Stromal cell of bone marrow (primary cell): Measurements from ENCODE around the gene MYZAP.
A peak's percentile ranks its signal among the peaks of the same experiment; 100 is the strongest.

ENCODE experiments used
- DNase-seq: peaks from one replicate; pipeline ENCODE4 v3.0.0-alpha.2; 2012; ENCODE audit warnings: low read depth

MYZAP gene

DNA sequence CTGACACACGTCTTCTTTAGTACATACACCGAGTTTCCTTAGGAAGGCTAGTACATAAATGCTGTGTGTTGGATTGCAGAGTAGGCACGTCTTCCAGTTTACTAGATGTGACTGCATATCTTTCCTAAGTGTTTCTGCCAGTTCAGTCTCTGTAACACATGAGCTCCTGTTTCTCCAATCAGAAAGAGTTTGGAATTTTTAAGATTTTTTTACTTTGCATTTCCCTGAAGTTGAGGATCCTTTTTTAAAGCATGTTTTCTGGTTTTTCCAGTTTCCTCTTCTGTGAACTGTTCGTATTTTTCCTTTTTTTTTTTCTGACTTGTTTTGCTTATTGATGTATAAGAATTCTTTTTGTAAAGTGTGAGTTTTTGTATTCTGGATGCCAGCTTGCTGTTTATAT, 107.3 kb downstream of the MYZAP start:
- DNase-seq = no peak

DNA sequence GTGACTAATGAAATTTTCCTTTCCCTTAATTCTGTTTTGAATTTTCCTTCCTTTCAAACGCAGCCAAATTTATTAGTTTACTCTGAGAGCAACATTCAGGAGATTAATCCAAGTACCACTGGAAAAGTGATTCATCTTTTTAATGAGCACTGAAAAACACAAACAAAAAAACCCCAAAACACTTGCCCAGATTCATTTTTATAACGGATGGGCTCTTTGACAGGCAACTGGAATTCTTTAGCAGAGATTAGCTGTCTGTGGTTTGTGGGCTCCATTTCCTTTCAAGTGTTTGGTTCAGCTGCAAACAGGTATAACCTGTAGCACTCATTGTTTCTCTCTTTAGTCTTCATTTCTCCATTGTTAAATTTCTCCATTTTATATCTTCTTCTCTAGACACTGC, 111.7 kb downstream of the MYZAP start:
- DNase-seq = no peak

DNA sequence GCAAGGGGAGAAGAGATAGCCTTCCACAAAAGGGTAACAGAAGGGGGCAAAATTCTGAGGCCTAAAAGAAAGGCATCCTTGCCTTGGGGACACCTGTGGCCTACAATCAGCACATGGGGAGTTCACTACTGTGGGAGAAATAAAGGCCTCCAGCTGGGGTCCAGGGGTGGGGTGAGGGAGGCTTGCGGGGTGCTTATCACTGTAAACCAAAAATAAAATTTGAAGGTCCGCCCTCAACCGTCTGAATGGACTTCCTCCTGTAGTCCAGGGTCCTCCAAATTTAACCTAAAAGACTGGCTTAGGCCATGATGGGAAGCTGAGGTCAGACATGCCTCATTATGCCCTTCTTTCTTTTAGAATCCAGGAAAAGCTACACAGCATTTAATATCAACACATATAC, 112.7 kb downstream of the MYZAP start:
- DNase-seq = no peak

- DNase-seq = no peak
These were observed 114.2 kb downstream of the MYZAP start for GRCh38 chr15:57705746-57706404.

DNA sequence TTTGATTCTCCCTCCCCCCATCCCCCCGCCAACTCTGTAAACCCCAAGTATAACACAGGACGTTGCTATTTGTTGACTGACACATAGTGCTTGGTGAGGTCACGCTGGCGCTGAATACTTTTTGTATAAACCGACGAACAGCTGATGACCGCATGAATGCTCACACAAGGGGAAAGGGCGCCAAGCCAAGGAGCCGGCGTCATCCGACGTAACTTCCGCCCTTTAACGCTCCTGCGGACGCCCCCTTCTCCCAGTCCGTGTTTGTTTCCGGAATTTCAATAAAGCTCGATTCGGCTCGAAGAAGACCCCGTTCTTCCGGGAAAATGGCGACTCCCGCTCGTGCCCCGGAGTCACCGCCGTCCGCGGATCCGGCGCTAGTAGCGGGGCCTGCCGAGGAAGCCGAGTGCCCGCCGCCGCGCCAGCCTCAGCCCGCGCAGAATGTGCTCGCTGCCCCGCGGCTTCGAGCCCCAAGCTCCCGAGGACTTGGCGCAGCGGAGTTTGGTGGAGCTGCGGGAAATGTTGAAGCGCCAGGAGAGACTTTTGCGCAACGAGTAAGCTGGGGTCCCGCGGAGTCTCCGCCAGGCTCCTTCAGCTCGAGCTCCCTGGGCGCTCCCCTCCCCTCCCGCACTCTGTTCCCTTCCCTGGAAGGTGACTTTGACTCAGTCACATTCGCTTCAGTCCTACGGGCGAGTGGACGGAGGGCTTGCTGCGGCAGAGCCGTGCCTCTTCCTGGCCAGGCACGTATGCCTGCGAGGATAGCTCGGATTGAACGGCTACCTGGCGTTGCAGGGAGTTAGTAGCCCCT, 114.9 kb downstream of the MYZAP start, which contains the start of gene POLR2M:
POLR2M (plus strand) TSS at position 310 of the 805 bp plus-strand sequence; CDS start at position 439, 129 bp downstream.
- DNase-seq = peak; percentile 99

GRCh38 chr15:57708047-57708446, 116.3 kb downstream of the MYZAP start:
- DNase-seq = no peak

DNA sequence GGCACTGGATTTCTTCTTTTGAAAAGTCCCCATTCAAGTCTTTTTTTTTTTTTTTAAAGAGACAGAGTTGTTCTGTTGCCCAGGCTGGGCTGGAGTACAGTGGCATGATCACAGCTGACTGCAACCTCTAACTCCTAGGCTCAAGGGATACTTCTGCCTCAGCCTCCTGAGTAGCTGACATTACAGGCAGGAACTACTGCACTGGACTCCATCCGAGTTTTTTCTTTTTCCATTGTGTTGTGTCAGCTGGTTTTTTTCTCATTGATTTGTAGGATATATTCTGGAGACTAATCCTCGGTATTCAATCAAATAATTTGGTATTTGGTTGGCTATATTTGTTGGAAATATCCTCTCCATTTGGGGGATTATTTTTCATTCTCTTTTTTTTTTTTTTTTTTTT, 126.6 kb downstream of the MYZAP start:
- no peak for DNase-seq

DNA sequence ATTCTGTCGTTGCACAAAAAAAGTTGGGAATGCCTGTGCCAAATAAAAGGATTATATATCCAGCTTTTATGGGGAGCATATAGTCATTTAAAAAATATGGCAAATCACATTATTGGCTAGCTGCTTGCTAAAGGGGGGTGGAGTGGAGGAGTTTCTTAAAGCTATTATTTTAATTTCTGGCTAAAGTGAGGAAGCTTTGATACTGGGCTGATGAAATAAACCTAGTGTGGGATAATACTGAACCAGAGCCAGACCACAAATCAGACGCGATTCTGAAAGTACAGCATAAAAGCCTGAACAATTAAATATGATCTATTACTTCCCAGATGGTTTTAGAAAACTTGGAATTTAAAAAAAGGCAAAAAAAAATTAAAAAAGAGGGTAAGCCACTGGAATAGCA, 129.2 kb downstream of the MYZAP start:
- no peak for DNase-seq

GRCh38 chr15:57726411-57726810, 134.7 kb downstream of the MYZAP start:
- no peak for DNase-seq

DNA sequence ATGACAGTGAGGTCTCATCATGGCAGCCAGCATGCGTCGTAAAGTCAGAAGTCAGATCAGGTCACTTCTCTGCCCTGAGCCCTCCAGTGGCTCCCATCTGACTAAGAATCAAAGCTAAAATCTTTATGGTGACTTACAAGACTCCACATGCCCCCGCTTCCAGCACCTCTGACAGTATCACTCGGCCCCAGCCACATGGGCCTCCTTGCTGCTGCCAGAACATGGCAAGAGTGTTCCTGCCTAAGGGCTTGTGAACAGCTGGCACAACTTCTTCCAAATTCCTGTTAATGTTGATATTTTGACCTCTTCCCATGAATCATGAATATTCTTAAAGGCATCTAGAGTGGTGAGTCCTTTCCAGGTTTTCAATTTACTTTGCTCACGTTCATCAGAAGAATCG, 135.3 kb downstream of the MYZAP start:
- DNase-seq = no peak

GRCh38 chr15:57728436-57728835, 136.7 kb downstream of the MYZAP start:
- no peak for DNase-seq

- no peak for DNase-seq
These were observed 139.2 kb downstream of the MYZAP start for GRCh38 chr15:57730876-57731275.

- no peak for DNase-seq
These were observed 139.9 kb downstream of the MYZAP start for GRCh38 chr15:57731530-57732103.

- no peak for DNase-seq
These were observed 141.0 kb downstream of the MYZAP start for GRCh38 chr15:57732526-57733331.

DNA sequence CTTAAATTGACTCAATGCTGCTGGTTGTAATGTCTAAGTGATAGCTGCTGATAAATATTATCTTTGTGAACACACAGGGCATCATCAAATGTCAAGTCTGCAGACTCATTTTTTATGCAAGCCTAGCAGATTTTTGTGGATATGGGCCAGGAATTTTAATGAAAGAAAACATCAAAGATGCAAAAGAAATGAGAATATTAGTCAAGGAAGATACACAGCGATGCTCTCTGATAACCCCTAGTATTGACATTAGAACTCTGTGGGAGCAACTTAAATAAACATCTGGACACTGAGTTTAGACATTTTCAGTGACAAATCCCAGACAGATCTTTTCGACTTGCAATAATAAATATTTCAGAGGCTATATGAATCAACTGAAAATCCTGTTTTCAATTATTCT, 143.2 kb downstream of the MYZAP start:
- DNase-seq = no peak
